HEK293 (cell line): Measurements from ENCODE around the gene CR1.

Experiments
- CTCF ChIA-PET: fragments of 350-600 bp; formaldehyde crosslinking; extraction: SDS; loops from one replicate; lab custom pipeline; 2021; ENCODE audit warnings: antibody characterized with exemption; lab: Yijun Ruan, JAX
- POLR2A ChIA-PET: fragments of 300-600 bp; formaldehyde crosslinking; extraction: SDS; loops from one replicate; lab custom pipeline; 2020; ENCODE audit warnings: antibody characterized with exemption, inconsistent platforms; lab: Yijun Ruan, JAX
- H3K27ac ChIP-seq: fragments of 200-500 bp; sonication (Bioruptor generic); 2 replicates; pipeline ENCODE4 v1.5.1; 2014; ENCODE audit warnings: low read depth, low read length, control low read depth, inconsistent platforms; ENCODE audit errors: extremely low read depth
- H3K36me3 ChIP-seq, 2 experiments: fragments of 200-500 bp in 1 of 2; sonication (Bioruptor generic) in 1 of 2; 1 replicate in 1 of 2; 2 replicates in 1 of 2; pipeline ENCODE4 v1.5.1; 2014 to 2017; ENCODE audit warnings: inconsistent platforms in 2 of 2, low read length in 2 of 2; ENCODE audit not compliant: control insufficient read depth in 2 of 2, insufficient read depth in 1 of 2
- H3K4me1 ChIP-seq: fragments of 200-500 bp; sonication (Bioruptor generic); 2 replicates; pipeline ENCODE4 v1.5.1; 2014; ENCODE audit warnings: mild to moderate bottlenecking, low read length, inconsistent platforms; ENCODE audit not compliant: control insufficient read depth, insufficient read depth
- H3K4me3 ChIP-seq: 2 replicates; pipeline ENCODE4 v1.5.1; 2011; ENCODE audit warnings: low read depth, mild to moderate bottlenecking, control low read depth, low read length, moderate library complexity
- H3K9me3 ChIP-seq: fragments of 200-500 bp; sonication (Bioruptor generic); 2 replicates; pipeline ENCODE4 v1.5.1; 2014; ENCODE audit warnings: low read depth, low read length, inconsistent platforms; ENCODE audit not compliant: control insufficient read depth, insufficient read depth
- FEZF1 ChIP-seq: fragments of 450-650 bp; formaldehyde crosslinking; IDR thresholded peaks from 2 replicates; pipeline ENCODE4 v1.5.1; 2016; ENCODE audit warnings: missing biosample characterization, missing genetic modification characterization
- GLIS1 ChIP-seq: fragments of 450-650 bp; formaldehyde crosslinking; IDR thresholded peaks from 2 replicates; pipeline ENCODE4 v1.5.1; 2016; ENCODE audit warnings: missing biosample characterization, missing genetic modification characterization
- GLIS2 ChIP-seq: fragments of 450-650 bp; formaldehyde crosslinking; IDR thresholded peaks from 2 replicates; pipeline ENCODE4 v1.5.1; 2016; ENCODE audit warnings: missing biosample characterization, missing genetic modification characterization
- HOXD13 ChIP-seq: sonication (generic); formaldehyde crosslinking; IDR thresholded peaks from 2 replicates; pipeline ENCODE4 v1.8.0; 2022; ENCODE audit warnings: missing genetic modification reagents, borderline replicate concordance
- PRDM4 ChIP-seq: fragments of 450-650 bp; formaldehyde crosslinking; IDR thresholded peaks from 2 replicates; pipeline ENCODE4 v1.5.1; 2017; ENCODE audit warnings: missing biosample characterization, missing genetic modification characterization
- ZBTB1 ChIP-seq: fragments of 450-650 bp; formaldehyde crosslinking; IDR thresholded peaks from 2 replicates; pipeline ENCODE4 v1.5.1; 2016; ENCODE audit warnings: missing biosample characterization, missing genetic modification characterization
- ZBTB11 ChIP-seq: fragments of 450-650 bp; formaldehyde crosslinking; conservative IDR thresholded peaks from 2 replicates; pipeline ENCODE4 v1.5.1; 2016; ENCODE audit warnings: low read depth, missing biosample characterization, missing genetic modification characterization
- ZBTB21 ChIP-seq: fragments of 450-650 bp; formaldehyde crosslinking; IDR thresholded peaks from 2 replicates; pipeline ENCODE4 v1.5.1; 2017; ENCODE audit warnings: missing biosample characterization, missing genetic modification characterization
- ZBTB26 ChIP-seq: fragments of 450-650 bp; formaldehyde crosslinking; optimal IDR thresholded peaks from 2 replicates; pipeline ENCODE3; 2016; ENCODE audit warnings: missing biosample characterization, mild to moderate bottlenecking, missing genetic modification characterization
- ZBTB49 ChIP-seq: fragments of 450-650 bp; formaldehyde crosslinking; IDR thresholded peaks from 2 replicates; pipeline ENCODE4 v1.5.1; 2016; ENCODE audit warnings: missing biosample characterization, missing genetic modification characterization, low read depth
- ZFP69B ChIP-seq: fragments of 450-650 bp; formaldehyde crosslinking; IDR thresholded peaks from 2 replicates; pipeline ENCODE4 v1.5.1; 2016; ENCODE audit warnings: missing biosample characterization, missing genetic modification characterization
- ZIC2 ChIP-seq: fragments of 450-650 bp; formaldehyde crosslinking; IDR thresholded peaks from 2 replicates; pipeline ENCODE4 v1.5.1; 2016; ENCODE audit warnings: missing biosample characterization, missing genetic modification characterization
- ZNF239 ChIP-seq: fragments of 450-650 bp; formaldehyde crosslinking; IDR thresholded peaks from 2 replicates; pipeline ENCODE4 v1.5.1; 2016; ENCODE audit warnings: missing biosample characterization, missing genetic modification characterization
- ZNF266 ChIP-seq: fragments of 450-650 bp; formaldehyde crosslinking; IDR thresholded peaks from 2 replicates; pipeline ENCODE4 v1.5.1; 2016; ENCODE audit warnings: missing biosample characterization, missing genetic modification characterization, low read depth
- ZNF354C ChIP-seq: fragments of 450-650 bp; formaldehyde crosslinking; IDR thresholded peaks from 2 replicates; pipeline ENCODE4 v1.5.1; 2016; ENCODE audit warnings: missing biosample characterization, missing genetic modification characterization, low read depth, borderline replicate concordance
- ZNF394 ChIP-seq: fragments of 450-650 bp; formaldehyde crosslinking; IDR thresholded peaks from 2 replicates; pipeline ENCODE4 v1.5.1; 2016; ENCODE audit warnings: missing biosample characterization, missing genetic modification characterization, mild to moderate bottlenecking, moderate library complexity, borderline replicate concordance
- ZNF501 ChIP-seq: fragments of 450-650 bp; formaldehyde crosslinking; IDR thresholded peaks from 2 replicates; pipeline ENCODE4 v1.5.1; 2016; ENCODE audit warnings: missing biosample characterization, missing genetic modification characterization
- ZNF514 ChIP-seq: fragments of 450-650 bp; formaldehyde crosslinking; IDR thresholded peaks from 2 replicates; pipeline ENCODE4 v1.5.1; 2016; ENCODE audit warnings: missing biosample characterization, missing genetic modification characterization
- ZNF548 ChIP-seq: fragments of 450-650 bp; formaldehyde crosslinking; IDR thresholded peaks from 2 replicates; pipeline ENCODE4 v1.5.1; 2016; ENCODE audit warnings: missing biosample characterization, missing genetic modification characterization
- ZNF629 ChIP-seq: fragments of 450-650 bp; formaldehyde crosslinking; IDR thresholded peaks from 2 replicates; pipeline ENCODE4 v1.5.1; 2017; ENCODE audit warnings: missing biosample characterization, missing genetic modification characterization
- ZNF664 ChIP-seq: fragments of 450-650 bp; formaldehyde crosslinking; IDR thresholded peaks from 2 replicates; pipeline ENCODE4 v1.5.1; 2016; ENCODE audit warnings: missing biosample characterization, missing genetic modification characterization
- ZXDB ChIP-seq: fragments of 450-650 bp; formaldehyde crosslinking; IDR thresholded peaks from 2 replicates; pipeline ENCODE4 v1.5.1; 2016; ENCODE audit warnings: missing biosample characterization, missing genetic modification characterization
- TF ChIP-seq, protein P1 (sequence below): fragments of 450-650 bp; formaldehyde crosslinking; IDR thresholded peaks from 2 replicates; pipeline ENCODE4 v1.5.1; 2016; ENCODE audit warnings: missing biosample characterization, missing genetic modification characterization

Gene CR1

GRCh38 chr1:207644166-207644851 lies 148.4 kb downstream of the CR1 start:
- CTCF ChIA-PET, result no interaction called here
- TF ChIP-seq ZIC2, result no peak
- no peak for TF ChIP-seq ZNF514
- no peak for TF ChIP-seq ZNF239 (tag by site-specific recombination)
- TF ChIP-seq FEZF1 (tag by site-specific recombination), result 0 out of 2 replicates have a peak, but pooled peaks have one; percentile 14
- TF ChIP-seq, all 188 proteins: peak for 1
- no peaks in the 10 kb centered on the region for H3K36me3 ChIP-seq
- H3K4me1 ChIP-seq, result no peaks in the 10 kb centered on the region
- no peak overlapping the region for H3K27ac ChIP-seq
- POLR2A ChIA-PET, result no interaction called here
- H3K4me3 ChIP-seq, result peak overlapping the region; percentile 1
- H3K9me3 ChIP-seq, result no peaks in the 10 kb centered on the region

DNA sequence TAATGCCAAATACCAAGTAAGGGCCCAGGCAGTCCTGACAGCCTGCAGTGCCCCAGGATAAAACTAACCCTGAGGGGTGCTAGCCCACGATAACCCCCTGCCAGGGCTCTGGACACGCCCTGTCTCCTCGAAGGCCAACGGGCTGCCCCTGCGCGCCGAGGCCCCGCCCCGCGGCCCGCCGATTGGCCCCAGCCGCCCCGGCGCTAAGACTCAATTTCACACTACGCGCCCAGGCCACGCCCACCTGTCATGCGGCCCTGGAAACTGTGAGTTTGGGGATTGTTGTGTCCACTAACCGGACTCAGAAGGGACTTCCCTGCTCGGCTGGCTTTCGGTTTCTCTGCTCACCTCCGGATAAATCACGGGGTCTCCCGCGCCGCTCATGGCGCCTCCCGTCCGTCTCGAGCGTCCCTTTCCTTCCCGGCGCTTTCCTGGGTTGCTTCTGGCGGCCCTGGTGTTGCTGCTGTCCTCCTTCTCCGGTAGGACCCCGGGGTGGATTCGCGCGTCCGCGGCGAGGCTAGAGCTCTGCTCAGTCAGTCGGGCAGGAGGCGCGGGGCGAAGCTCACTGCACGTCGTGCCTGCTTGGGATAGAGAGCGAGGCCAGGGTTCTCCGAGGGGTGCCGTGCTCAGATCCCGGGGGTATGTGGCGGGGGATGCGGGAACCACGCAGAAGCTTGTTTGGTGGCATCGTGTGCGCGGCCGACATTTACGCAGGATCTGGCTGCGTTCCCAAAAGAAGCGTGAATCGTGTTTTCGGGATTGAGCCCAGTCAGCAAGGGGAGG lies 149.1 kb downstream of the CR1 start, which contains the start of gene CR1L:
CR1L (plus strand) TSS at position 282 of the 783 bp plus-strand sequence; CDS start at position 383, 101 bp downstream.
- ChIA-PET CTCF (interaction anchor here (1.0 kb wide), 1 partner anchor 25 kb away, joined by 3 read pairs; no protein-coding TSS in a partner anchor), POLR2A (no interaction called here)
- H3K27ac ChIP-seq, result no peak within 1 kb of the TSS
- peak within 1 kb of the TSS; percentile 56 for H3K4me3 ChIP-seq
- no peaks in the 10 kb centered on the region for H3K36me3 ChIP-seq
- no peaks in the 10 kb centered on the region for H3K9me3 ChIP-seq
- no peaks in the 10 kb centered on the region for H3K4me1 ChIP-seq
- TF ChIP-seq ZNF501, result peak; percentile 26; the same call in 1 of the 2 replicates
- no peak for TF ChIP-seq ZNF354C (tag by site-specific recombination)
- TF ChIP-seq ZXDB, result peak; percentile 77
- no peak for TF ChIP-seq ZBTB1
- TF ChIP-seq ZNF664, result no peak
- no peak for TF ChIP-seq ZBTB11
- no peak for TF ChIP-seq ZNF629
- TF ChIP-seq ZNF548 (tag by site-specific recombination), result no peak
- TF ChIP-seq, protein P1, sequence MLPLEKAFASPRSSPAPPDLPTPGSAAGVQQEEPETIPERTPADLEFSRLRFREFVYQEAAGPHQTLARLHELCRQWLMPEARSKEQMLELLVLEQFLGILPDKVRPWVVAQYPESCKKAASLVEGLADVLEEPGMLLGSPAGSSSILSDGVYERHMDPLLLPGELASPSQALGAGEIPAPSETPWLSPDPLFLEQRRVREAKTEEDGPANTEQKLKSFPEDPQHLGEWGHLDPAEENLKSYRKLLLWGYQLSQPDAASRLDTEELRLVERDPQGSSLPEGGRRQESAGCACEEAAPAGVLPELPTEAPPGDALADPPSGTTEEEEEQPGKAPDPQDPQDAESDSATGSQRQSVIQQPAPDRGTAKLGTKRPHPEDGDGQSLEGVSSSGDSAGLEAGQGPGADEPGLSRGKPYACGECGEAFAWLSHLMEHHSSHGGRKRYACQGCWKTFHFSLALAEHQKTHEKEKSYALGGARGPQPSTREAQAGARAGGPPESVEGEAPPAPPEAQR (tag by site-specific recombination), result no peak
- no peak for TF ChIP-seq ZBTB49
- no peak for TF ChIP-seq PRDM4 (tag by site-specific recombination)
- no peak for TF ChIP-seq ZBTB21 (tag by site-specific recombination)
- peak; percentile 48 for TF ChIP-seq ZBTB26
- no peak for TF ChIP-seq ZFP69B (tag by site-specific recombination)
- peak; percentile 73 for TF ChIP-seq GLIS2 (tag by site-specific recombination)
- no peak for TF ChIP-seq ZNF394 (tag by site-specific recombination)
- no peak for TF ChIP-seq HOXD13 (CRISPR knock-in tag)
- peak; percentile 71 for TF ChIP-seq GLIS1 (tag by site-specific recombination)
- no peak for TF ChIP-seq ZNF266
